NCI-H1417 treated with DMSO at 0.1 percent for 48 hours (cell line): ENCODE data around the gene CAPG.
"Not testable (repeated sequence)": the region's sequence is repeated elsewhere in the genome, so short reads cannot be mapped to it uniquely, and the experiment has no call there.

Source experiments
- DNase-seq: peaks from one replicate; lab custom pipeline; 2025; lab: John Stamatoyannopoulos, UW

CAPG gene

GRCh38 chr2:85420536-85421259 is 10.5 kb upstream of the CAPG start:
- DNase-seq, result no peak

DNA sequence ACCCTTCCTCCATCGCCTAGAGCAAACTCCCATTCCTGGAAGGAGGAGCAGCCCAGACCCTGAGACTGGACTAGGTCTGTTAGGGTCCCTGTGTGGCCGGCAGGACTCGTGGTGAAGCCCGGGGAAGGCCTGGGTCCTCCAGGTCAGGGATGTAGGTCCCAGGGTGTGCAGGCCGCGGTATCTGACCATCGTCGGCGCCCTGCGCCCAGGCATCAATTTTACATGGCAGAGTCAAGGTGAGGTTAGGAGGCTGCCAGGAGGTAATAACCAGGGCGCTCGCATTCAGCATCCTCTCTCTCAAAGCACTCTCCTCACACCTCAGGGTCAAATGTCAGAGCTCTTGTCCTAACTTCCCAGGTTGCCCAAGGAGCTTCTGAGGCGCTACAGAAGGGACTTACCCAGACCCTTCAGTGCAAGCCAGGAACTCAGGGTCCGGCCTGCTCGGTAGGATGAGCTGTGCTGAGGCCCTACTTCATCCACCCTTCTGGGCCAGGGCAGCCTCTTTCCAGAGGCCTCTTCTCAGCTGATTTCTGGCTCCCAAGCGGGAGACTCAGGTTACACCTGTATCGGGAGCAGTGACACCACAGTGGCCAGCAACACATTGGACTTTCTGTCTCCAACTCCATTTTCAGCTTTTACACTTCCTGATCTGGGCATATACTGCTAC is 9.0 kb upstream of the CAPG start:
- DNase-seq, result no peak

GRCh38 chr2:85418132-85419008 is 8.2 kb upstream of the CAPG start, which contains the start of gene SH2D6:
Gene SH2D6, plus strand, starts transcription at chr2:85418714. Its CDS starts 10,752 bp downstream, at chr2:85429466.
- DNase-seq, result no peak

- DNase-seq, result no peak
Measured at GRCh38 chr2:85415980-85416650, 5.9 kb upstream of the CAPG start.

DNA sequence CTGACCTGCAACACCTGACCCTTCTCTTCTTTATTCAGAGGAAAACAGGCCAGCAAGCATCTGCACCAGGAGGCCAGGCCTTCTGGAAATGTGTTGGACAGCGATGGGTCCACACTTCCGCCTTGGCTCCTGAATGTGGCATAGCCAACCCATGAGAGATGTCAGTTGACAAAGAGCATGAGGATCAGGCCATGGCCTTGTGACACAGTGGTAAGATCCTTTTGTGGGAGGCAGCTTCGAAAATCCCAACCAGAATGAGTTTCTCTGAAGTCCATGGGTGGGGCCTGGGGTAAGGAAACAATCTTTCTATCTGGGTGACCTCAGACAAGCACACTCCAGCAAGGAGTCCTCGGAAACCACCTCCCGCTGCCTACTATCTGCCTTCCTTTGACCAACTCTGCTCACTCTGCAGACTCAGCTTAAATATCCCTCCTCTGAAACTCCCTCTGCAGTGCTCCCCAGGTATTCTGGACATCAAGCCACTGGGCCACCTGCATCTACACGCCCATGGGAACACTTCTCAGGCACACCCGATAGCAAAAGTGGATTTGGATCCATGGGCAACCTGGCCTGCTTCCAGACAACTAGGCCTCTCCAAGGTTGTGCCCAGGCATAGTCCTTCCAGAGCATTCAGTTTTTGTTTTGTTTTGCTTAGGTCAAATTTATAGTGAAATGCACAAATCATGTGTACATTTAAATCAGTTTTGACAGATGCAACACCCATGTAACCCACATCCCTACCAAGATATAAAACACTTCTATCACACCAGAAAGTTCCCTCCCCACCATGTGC is 4.8 kb upstream of the CAPG start:
- DNase-seq, result no peak

DNA sequence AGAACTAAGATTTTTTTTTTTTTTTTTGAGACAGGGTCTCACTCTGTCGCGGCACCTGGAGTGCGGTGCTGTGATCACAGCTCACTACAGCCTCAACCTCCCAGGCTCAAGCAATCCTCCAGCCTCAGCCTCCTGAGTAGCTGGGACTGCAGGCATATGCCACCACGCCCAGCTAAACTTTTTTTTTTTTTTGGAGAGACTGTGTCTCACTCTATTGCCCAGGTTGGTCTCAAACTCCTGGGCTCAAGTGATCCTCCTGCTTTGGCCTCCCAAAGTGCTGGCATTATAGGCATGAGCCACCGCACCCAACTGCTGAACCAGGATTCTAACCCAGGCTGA is 4.2 kb upstream of the CAPG start:
- DNase-seq, result not testable (repeated sequence)

- DNase-seq, result no peak
Measured at GRCh38 chr2:85413592-85414420, 3.6 kb upstream of the CAPG start.

DNA sequence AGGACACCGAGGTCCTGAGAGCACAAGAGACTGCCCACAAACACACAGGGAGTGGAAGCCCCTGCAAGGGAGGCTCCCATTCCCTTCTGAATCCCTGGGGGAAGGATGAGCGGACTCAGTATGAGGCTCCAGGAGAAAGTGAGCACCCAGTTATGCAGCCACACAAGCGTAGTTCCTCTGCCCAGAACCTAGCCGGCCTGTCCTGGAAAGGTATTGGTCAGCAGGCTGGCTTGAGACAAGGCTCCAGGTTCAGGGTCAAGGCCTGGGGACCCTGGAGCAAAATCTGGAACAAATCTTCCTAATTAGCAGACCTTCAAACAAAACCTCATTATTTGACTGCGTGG is 1.2 kb upstream of the CAPG start:
- no peak for DNase-seq

- no peak for DNase-seq
Measured at GRCh38 chr2:85410584-85411404, 628 bp upstream of the CAPG start.

DNA sequence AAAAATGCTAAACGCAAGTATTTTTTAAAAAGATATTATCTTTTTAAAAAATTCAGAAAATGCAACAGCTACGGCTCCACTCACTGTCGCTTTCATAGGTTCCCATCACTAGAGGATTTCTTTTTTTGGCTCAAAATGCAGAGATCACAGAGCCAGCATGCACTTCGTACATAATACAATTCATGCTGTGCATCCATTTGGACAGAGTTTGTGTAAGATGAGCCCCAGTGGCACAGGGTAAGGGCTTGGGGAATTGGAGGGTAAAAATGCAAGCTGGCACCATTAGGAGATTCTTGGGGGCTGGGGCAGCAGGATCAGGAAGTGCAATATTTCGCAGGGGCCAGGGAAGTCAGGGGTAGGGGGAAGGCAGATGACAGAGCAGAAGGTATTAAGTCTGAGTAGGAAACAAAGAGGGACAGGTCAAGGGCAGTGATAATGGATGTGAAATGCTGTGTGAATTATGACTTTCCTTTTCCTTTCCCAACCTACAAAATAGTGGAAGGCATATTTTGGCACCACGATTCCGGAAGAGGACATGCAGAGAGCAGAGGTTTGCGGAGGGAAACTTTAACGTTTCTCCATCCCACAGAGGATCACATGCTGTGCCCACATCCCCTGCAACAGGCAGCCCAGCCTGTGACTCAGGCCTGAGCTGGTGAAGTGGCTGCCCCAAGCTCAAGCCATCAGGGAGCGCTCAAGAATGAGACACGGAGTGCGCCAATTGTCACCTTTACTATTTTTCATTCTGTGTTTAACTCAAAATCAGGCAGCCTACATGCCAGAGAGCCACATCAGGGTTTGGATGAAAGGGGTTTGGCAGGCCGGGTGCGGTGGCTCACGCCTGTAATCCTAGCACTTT is 4.7 kb downstream of the CAPG start:
- no peak for DNase-seq

DNA sequence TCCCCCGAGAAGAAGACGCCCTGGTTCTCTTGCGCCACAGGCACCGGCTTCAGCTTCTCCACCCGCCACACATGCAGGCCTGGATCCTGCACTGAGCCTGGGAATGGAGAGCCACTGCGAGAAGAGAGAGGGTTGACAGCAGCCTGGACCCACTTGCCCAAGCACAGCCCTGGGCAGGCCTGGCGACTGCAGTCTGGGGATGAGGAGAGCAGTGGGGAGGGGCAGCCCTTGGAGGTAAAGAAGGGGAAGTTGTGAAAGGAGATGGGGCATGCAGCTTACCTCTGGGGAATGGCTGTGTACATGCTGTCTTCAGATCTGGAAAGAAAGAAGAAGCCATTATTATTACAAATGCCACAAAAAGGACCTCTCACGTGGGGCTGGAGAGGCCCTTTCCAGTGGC is 8.3 kb downstream of the CAPG start:
- no peak for DNase-seq

DNA sequence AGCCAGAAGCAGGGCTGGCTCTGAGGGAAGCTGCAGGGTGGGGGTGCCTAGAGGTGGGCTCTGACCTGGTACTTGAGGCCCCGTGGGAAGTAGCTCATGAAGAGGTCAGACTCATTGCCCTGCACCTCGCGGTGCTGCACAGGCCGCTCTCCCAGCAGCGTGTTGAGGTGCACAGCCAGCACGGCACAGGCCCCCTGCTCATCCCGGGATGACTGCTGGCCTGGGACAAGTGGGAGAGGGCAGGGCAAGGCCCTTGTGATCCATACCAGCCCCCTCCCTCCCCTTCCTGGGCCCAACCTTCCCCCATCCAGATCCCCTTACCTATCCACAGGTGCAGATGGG is 8.7 kb downstream of the CAPG start:
- DNase-seq, result no peak

DNA sequence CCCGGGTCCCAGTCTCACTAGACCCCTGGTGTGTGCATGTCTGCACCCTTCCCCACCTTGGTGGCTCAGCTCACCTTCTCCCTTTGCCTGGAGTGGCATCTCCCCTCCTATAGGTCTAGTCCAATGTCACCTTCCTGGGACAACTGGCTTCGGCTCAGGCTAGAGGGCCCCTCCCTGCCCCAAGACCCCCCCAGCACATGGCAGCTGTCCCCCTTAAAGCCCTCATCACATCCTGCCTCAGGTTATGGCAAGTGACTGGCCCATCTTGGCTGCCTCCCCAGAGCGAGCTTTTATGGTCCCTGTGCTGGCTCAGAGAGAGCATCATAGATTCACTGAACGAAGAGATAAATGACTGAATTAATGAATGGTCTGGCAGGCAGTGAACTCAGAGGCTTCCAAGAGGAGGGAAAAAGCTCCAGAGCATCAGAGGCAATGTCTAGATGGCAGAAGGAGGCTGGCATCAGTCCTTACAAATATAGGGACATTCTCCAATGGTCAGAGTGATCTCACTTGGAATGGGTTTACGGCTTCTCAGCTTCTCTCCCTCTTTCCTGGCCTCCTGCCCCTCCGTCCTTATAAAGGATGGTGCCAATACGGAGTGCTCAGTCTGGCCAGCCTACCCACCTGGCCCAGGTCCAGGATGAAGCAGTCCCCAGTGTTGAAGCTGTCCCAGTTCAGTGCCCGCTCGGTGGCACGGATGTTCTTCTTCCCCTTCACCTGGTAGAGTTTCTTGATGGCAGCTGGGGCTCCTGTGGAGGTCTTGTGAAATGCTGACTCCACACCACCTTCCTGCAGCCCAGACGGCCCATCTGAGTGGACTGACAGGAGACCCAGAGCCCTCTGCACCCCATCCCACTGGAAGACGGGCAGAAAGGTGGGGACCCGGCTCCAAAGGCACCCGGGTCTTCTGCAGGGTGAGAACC is 9.4 kb downstream of the CAPG start:
- DNase-seq, result no peak

GRCh38 chr2:85400023-85400422 is 10.1 kb downstream of the CAPG start:
- no peak for DNase-seq

DNA sequence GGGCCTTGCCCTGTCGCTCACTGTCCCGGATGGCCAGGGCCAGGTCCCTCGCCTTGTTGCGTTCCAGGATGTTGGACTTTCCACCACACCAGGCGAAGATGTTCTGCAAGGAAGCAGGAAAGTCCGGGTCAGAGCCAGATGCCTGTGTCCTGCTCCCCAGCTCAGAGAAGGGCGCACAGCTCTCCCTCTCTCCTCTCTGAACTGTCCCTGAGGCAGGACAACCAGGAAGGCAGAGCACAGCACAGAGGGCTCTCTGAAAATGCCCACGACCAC is 11.0 kb downstream of the CAPG start:
- DNase-seq, result no peak

DNA sequence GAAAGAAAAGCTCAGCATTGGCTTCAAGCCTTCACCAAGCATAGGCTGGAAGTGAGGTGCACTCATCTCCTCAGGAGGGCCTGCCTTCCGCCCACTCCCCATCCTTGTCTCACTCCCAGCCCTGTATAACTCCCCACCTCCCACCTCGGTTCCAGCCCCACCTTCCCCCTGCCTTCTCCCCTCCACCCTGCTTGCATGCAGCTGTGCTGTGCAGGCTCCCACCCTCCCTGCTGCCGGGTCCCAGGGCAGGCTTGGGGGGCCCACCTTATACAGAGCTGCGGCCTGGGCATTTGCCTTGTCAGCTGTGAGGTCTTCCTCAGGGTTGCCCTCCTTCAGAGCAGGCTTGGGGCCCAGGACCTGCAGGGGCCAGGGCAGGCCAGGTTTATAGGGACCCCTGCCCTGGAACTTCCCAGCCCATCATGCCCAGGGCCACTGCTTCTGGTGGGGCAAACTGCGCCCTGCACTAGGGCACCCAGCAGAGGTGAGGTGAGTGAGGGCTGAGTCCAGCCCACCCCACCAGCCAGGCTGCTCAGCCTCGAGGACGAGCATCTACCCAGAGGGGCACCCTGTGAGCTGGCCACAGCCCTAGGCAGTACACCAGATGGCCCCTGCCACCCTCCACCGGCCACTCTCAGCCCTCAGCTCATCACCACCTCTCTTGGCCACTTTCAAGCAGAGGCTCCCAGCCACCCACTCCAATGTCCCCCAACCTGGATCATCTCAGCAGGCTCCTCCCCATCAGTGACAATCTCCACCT is 11.6 kb downstream of the CAPG start:
- DNase-seq, result no peak

GRCh38 chr2:85397925-85398331 is 12.2 kb downstream of the CAPG start:
- no peak for DNase-seq
